ELF-1 (cell line): ENCODE measurements around the gene FICD.
A peak's percentile ranks its signal among the peaks of the same experiment; 100 is the strongest.

Experiments used
- DNase-seq: peaks from one replicate; pipeline ENCODE4 v3.0.0-alpha.2; 2016; ENCODE audit warnings: low read depth, low spot score

Gene FICD

GRCh38 chr12:108498136-108498535 lies 16.9 kb upstream of the FICD start:
- no peak for DNase-seq

- no peak for DNase-seq
Observed at GRCh38 chr12:108502922-108503321, 12.2 kb upstream of the FICD start.

- DNase-seq = no peak
Observed at GRCh38 chr12:108505129-108505528, 9.9 kb upstream of the FICD start.

GRCh38 chr12:108507971-108508642 lies 7.0 kb upstream of the FICD start:
- DNase-seq = no peak

GRCh38 chr12:108509806-108510205 lies 5.3 kb upstream of the FICD start:
- no peak for DNase-seq

- DNase-seq = no peak
Observed at GRCh38 chr12:108510836-108511235, 4.2 kb upstream of the FICD start.

GRCh38 chr12:108511633-108512540 lies 3.2 kb upstream of the FICD start:
- peak; percentile 85 for DNase-seq

GRCh38 chr12:108514468-108514972 lies 557 bp upstream of the FICD start:
- DNase-seq = no peak

- DNase-seq = peak; percentile 25
Observed at GRCh38 chr12:108515916-108516315, 839 bp downstream of the FICD start.

GRCh38 chr12:108516511-108517275 lies 1.6 kb downstream of the FICD start:
- peak; percentile 27 for DNase-seq

- peak; percentile 30 for DNase-seq
Observed at GRCh38 chr12:108517288-108518100, 2.4 kb downstream of the FICD start.

GRCh38 chr12:108518101-108518715 lies 3.1 kb downstream of the FICD start:
- no peak for DNase-seq

- no peak for DNase-seq
Observed at GRCh38 chr12:108518716-108519496, 3.8 kb downstream of the FICD start.

GRCh38 chr12:108519558-108519957 lies 4.5 kb downstream of the FICD start:
- peak; percentile 39 for DNase-seq

GRCh38 chr12:108523365-108523764 lies 8.3 kb downstream of the FICD start:
- DNase-seq = no peak

- no peak for DNase-seq
Observed at GRCh38 chr12:108525681-108526080, 10.6 kb downstream of the FICD start.

GRCh38 chr12:108526482-108527165 lies 11.5 kb downstream of the FICD start:
- no peak for DNase-seq

GRCh38 chr12:108527166-108527496 lies 12.1 kb downstream of the FICD start:
- peak; percentile 23 for DNase-seq

GRCh38 chr12:108530161-108530560 lies 15.1 kb downstream of the FICD start:
- no peak for DNase-seq
